A549 (cell line): Measurements from ENCODE around the gene PALLD. TPM values are rescaled to one million over a fixed set of nuclear protein-coding genes. Genes with fewer than 3 reads are reported as not detected.

ENCODE experiments used
- ATAC-seq, 2 experiments: fragments of 200-7000 bp in 1 of 2; fragments of >200 bp in 1 of 2; cut with Nextera tagmentation in 1 of 2; cut with Tn5 transposase in 1 of 2; 3 replicates each; pipeline versions ENCODE4 v1.8.0 to v1.9.1; 2018 to 2020; ENCODE audit warnings: mild to moderate bottlenecking in 1 of 2, moderate library complexity in 1 of 2
- CTCF ChIA-PET: fragments of 300-600 bp; sonication (Branson Sonifier 250); formaldehyde crosslinking; extraction: SDS; loops from one replicate; lab custom pipeline; 2021; ENCODE audit warnings: antibody characterized with exemption, inconsistent platforms; lab: Yijun Ruan, JAX
- POLR2A ChIA-PET: fragments of 350-600 bp; formaldehyde crosslinking; extraction: SDS; loops from one replicate; lab custom pipeline; 2021; ENCODE audit warnings: antibody characterized with exemption, inconsistent platforms; lab: Yijun Ruan, JAX
- DNase-seq, 2 experiments: peaks; one replicate each; pipeline versions ENCODE4 v3.0.0 to v3.0.0-alpha.2; 2011 to 2016; ENCODE audit warnings: low read depth in 1 of 2, low spot score in 1 of 2
- FAIRE-seq: peaks from 2 replicates; lab custom pipeline; 2011; peaks lifted over from hg19 to GRCh38; lab: Jason Lieb, UNC
- H3K27ac ChIP-seq, 2 experiments: fragments of >200 bp; sonication (Bioruptor Twin); formaldehyde crosslinking; 3 replicates each; pipeline ENCODE4 v1.5.1; 2016 to 2017
- H3K4me1 ChIP-seq: fragments of >200 bp; sonication (Bioruptor Twin); formaldehyde crosslinking; 3 replicates; pipeline ENCODE4 v1.6.1; 2016
- H3K4me2 ChIP-seq: fragments of >200 bp; sonication (Bioruptor Twin); formaldehyde crosslinking; 3 replicates; pipeline ENCODE4 v1.6.1; 2016
- H3K4me3 ChIP-seq: fragments of >200 bp; sonication (Bioruptor Twin); formaldehyde crosslinking; 3 replicates; pipeline ENCODE4 v1.5.1; 2016
- H3K9me3 ChIP-seq: fragments of >200 bp; sonication (Bioruptor Twin); formaldehyde crosslinking; 3 replicates; pipeline ENCODE4 v1.6.1; 2016
- CBX8 ChIP-seq: fragments of 200-600 bp; sonication (generic); IDR thresholded peaks from 2 replicates; pipeline ENCODE4 v1.6.1; 2016
- CEBPB ChIP-seq, 2 experiments: fragments of >200 bp in 1 of 2; sonication (Bioruptor Twin) in 1 of 2; formaldehyde crosslinking in 1 of 2; IDR thresholded peaks; 2 replicates each; pipeline ENCODE4 v1.6.1; 2012 to 2016
- EHF ChIP-seq: fragments of 250-450 bp; sonication (Bioruptor Pico); IDR thresholded peaks from 2 replicates; pipeline ENCODE4 v1.5.0; 2020; ENCODE audit warnings: mild to moderate bottlenecking
- EP300 ChIP-seq, 2 experiments: fragments of >200 bp; sonication (Bioruptor Twin); formaldehyde crosslinking; IDR thresholded peaks; 2 replicates in 1 of 2; 3 replicates in 1 of 2; pipeline ENCODE4 v1.6.1; 2016 to 2017
- FOSB ChIP-seq: fragments of 250-450 bp; sonication (Bioruptor Pico); IDR thresholded peaks from 2 replicates; pipeline ENCODE4 v1.5.0; 2020; ENCODE audit warnings: mild to moderate bottlenecking, moderate library complexity
- HOXA7 ChIP-seq: fragments of 250-450 bp; sonication (Bioruptor Pico); IDR thresholded peaks from 2 replicates; pipeline ENCODE4 v1.5.0; 2020; ENCODE audit warnings: mild to moderate bottlenecking, moderate library complexity
- HOXB13 ChIP-seq: fragments of 250-450 bp; sonication (Bioruptor Pico); IDR thresholded peaks from 2 replicates; pipeline ENCODE4 v1.5.0; 2020; ENCODE audit warnings: low read depth, mild to moderate bottlenecking, moderate library complexity
- KDM1A ChIP-seq: fragments of 200-600 bp; sonication (generic); IDR thresholded peaks from 2 replicates; pipeline ENCODE4 v1.6.1; 2016; ENCODE audit warnings: low read depth, mild to moderate bottlenecking
- KDM5A ChIP-seq: fragments of 200-600 bp; sonication (generic); IDR thresholded peaks from 2 replicates; pipeline ENCODE4 v1.6.1; 2016; ENCODE audit warnings: antibody characterized with exemption, mild to moderate bottlenecking
- MAFK ChIP-seq: fragments of 450-650 bp; IDR thresholded peaks from 2 replicates; pipeline ENCODE4 v1.6.1; 2014; ENCODE audit not compliant: partially characterized antibody
- MYC ChIP-seq: IDR thresholded peaks from 2 replicates; pipeline ENCODE4 v1.6.1; 2012; ENCODE audit warnings: mild to moderate bottlenecking, inconsistent platforms, low read length, improper control_type of control experiment, borderline replicate concordance
- POLR2AphosphoS2 ChIP-seq: conservative IDR thresholded peaks from 2 replicates; pipeline ENCODE4 v1.6.1; 2012; ENCODE audit warnings: low read length, improper control_type of control experiment, inconsistent platforms
- RARB ChIP-seq: fragments of 250-450 bp; sonication (Bioruptor Pico); IDR thresholded peaks from 2 replicates; pipeline ENCODE4 v1.8.0; 2021; ENCODE audit warnings: mild to moderate bottlenecking, moderate library complexity
- SMC3 ChIP-seq: fragments of >200 bp; sonication (Bioruptor Twin); formaldehyde crosslinking; IDR thresholded peaks from 3 replicates; pipeline ENCODE4 v1.6.1; 2018; ENCODE audit warnings: inconsistent platforms
- TFCP2L1 ChIP-seq: fragments of 250-450 bp; sonication (Bioruptor Pico); IDR thresholded peaks from 2 replicates; pipeline ENCODE4 v1.5.0; 2021; ENCODE audit warnings: mild to moderate bottlenecking
- ZC3H11A ChIP-seq: fragments of 450-650 bp; IDR thresholded peaks from 2 replicates; pipeline ENCODE4 v1.6.1; 2014; ENCODE audit warnings: antibody characterized with exemption, mild to moderate bottlenecking
- ZNF302 ChIP-seq: fragments of 250-450 bp; sonication (Bioruptor Pico); IDR thresholded peaks from 2 replicates; pipeline ENCODE4 v1.9.0; 2021; ENCODE audit warnings: inconsistent platforms, mild to moderate bottlenecking, moderate library complexity
- ZSCAN20 ChIP-seq: fragments of 250-450 bp; sonication (Bioruptor Pico); IDR thresholded peaks from 2 replicates; pipeline ENCODE4 v1.8.0; 2022; ENCODE audit warnings: mild to moderate bottlenecking, moderate library complexity
- WGBS: methylation state at CpG from one replicate; pipeline ENCODE4 v1.1.6; 2017; ENCODE audit errors: missing lambda C conversion rate; 5-methylcytosine and 5-hydroxymethylcytosine counted together
- polyA plus RNA-seq, 4 experiments: library from polyadenylated mRNA; depleted of rRNA in 3 of 4; stranded (reverse); fragments of >200 nt; fragmentation: RNase III in 1 of 4; extraction: RNeasy Plus Mini Kit Qiagen cat#74134 plus additional on column Dnase treatment in 1 of 4; gene quantifications; 2 replicates in 3 of 4; 3 replicates in 1 of 4; pipeline ENCODE4 v1.2.3, GENCODE V29; 2011 to 2017
- TF ChIP-seq, protein P1 (sequence below): IDR thresholded peaks from 2 replicates; pipeline ENCODE4 v1.6.1; 2012
- TF ChIP-seq, protein P2 (sequence below): fragments of 250-450 bp; sonication (Bioruptor Pico); IDR thresholded peaks from 2 replicates; pipeline ENCODE4 v1.5.0; 2020; ENCODE audit warnings: low read depth, mild to moderate bottlenecking, moderate library complexity
- TF ChIP-seq, protein P3 (sequence below): fragments of 450-650 bp; IDR thresholded peaks from 2 replicates; pipeline ENCODE4 v1.6.1; 2014; ENCODE audit warnings: antibody characterized with exemption

Gene PALLD
- polyA plus RNA-seq, 2 of the 4 experiments (the other 2 are of a cell fraction), result 88.8 to 113 TPM

DNA sequence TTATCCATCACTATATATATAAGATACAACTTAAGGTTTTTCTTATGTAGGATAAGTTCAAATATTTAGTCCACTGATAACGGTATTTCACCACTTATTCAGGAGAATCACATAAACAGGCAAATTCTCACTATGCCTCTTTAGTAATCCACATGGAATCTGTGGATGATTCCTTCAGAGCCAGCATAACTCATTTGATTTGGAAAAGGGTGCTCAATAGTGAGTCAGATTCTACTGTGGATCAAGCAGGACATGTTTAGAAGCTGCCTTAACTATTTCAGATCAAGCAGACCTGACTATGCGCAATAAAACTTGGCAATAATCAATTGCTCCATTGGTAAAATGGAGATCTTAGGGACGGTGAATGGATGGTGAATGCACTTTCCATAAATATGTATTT, 329.1 kb downstream of the PALLD start:
- H3K4me1 ChIP-seq, result peaks cover 5% of the 10 kb centered on the region
- WGBS, result 96% methylated on average over 3 of the region's 3 CpGs
- H3K4me3 ChIP-seq, result no peak overlapping the region
- POLR2A ChIA-PET, result no interaction called here
- TF ChIP-seq KDM5A, result no peak
- TF ChIP-seq EHF (CRISPR knock-in tag), result no peak
- no peak for TF ChIP-seq SMC3
- no peak for TF ChIP-seq MAFK
- no peak for TF ChIP-seq HOXB13
- TF ChIP-seq, protein P1, sequence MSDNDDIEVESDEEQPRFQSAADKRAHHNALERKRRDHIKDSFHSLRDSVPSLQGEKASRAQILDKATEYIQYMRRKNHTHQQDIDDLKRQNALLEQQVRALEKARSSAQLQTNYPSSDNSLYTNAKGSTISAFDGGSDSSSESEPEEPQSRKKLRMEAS, result no peak
- no peak for TF ChIP-seq FOSB (CRISPR knock-in tag)
- no peak for TF ChIP-seq KDM1A
- TF ChIP-seq, protein P2, sequence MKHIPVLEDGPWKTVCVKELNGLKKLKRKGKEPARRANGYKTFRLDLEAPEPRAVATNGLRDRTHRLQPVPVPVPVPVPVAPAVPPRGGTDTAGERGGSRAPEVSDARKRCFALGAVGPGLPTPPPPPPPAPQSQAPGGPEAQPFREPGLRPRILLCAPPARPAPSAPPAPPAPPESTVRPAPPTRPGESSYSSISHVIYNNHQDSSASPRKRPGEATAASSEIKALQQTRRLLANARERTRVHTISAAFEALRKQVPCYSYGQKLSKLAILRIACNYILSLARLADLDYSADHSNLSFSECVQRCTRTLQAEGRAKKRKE, result no peak
- TF ChIP-seq ZSCAN20 (CRISPR knock-in tag), result no peak
- no peak for TF ChIP-seq EP300 (IDR thresholded peaks at IDR 0.05)
- TF ChIP-seq TFCP2L1 (CRISPR knock-in tag), result no peak
- no peak for TF ChIP-seq ZNF302 (CRISPR knock-in tag)
- no peak overlapping the region for H3K27ac ChIP-seq
- CTCF ChIA-PET, result no interaction called here
- H3K9me3 ChIP-seq, result no peaks in the 10 kb centered on the region
- H3K4me2 ChIP-seq, result no peak overlapping the region
- DNase-seq (no peak), FAIRE-seq (no peak), ATAC-seq (no peak)

DNA sequence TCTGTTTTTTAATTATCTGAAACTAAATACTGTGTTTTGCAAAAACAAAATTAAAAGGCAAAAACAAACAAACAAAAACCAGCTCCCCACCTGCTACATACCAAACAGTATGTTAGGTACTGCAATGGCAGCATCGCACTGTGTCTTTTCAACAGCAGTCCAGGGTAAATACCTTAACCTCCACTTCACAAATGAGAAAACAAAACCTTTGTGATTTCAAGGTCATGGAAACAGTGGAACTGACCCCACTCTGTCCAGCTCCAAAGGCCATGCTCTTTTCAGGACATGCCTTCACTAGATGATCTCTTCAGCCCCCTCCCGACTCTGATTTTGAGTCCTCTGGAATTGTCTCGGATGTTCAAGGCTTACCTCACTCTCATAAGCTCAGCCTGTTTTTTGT, 329.8 kb downstream of the PALLD start:
- no peaks in the 10 kb centered on the region for H3K9me3 ChIP-seq
- ATAC-seq (no peak), FAIRE-seq (no peak)

DNA sequence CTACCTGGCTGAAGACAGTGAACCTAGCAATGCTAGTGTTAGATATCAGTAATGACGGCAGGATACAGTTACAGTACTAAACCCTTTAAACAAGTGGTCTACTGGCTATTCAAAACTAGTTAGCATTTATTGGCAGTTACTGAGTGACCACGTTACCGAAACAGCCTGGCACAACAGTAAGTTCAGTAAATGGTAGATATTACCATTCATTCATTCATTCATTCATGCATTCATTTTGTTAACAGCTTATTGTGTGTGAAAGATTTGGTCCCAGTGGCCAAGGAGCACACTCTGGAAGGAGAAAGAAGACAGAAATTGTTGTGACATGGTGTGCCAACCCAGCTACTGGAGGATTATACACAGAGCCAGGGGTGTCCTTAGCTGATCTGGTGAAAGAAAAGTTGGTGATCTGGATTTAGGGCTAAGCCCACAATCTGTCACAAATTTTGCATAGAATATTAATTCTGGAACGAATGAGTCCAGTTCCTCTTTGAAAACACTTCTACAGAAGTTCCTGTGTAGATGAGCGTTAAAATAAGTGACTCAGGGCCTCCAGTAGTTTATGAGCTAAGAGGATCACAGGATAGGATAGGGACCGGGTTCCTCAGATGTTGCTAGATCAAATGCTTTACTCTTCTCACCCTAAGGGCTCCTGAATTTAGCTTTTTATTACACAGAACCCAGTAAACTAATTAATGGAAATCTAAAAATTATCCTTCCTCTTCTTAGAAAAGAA, 334.1 kb downstream of the PALLD start:
- H3K4me1 ChIP-seq, result peaks cover 34% of the 10 kb centered on the region
- ATAC-seq (peak; percentile 42 to 44; a peak in 3 of 6 replicates), DNase-seq (peak in 1 of 2 experiments; percentile 18), FAIRE-seq (no peak)
- no peak for TF ChIP-seq POLR2AphosphoS2
- TF ChIP-seq CBX8, result no peak
- no peak for TF ChIP-seq ZSCAN20 (CRISPR knock-in tag)
- no peak for TF ChIP-seq MAFK
- no peak for TF ChIP-seq EP300 (IDR thresholded peaks at IDR 0.05)
- no peaks in the 10 kb centered on the region for H3K9me3 ChIP-seq
- ChIA-PET POLR2A (interaction anchor here (0.6 to 3.1 kb wide), 9 partner anchors 12 to 1548 kb away, joined by 3 to 76 read pairs (median 5); partner anchors contain the start of gene CBR4), CTCF (interaction anchor here (0.7 to 4.7 kb wide), 10 partner anchors 11 to 245 kb away, joined by 3 to 19 read pairs (median 4); no protein-coding TSS in a partner anchor)
- H3K4me3 ChIP-seq, result peak overlapping the region; percentile 99
- H3K27ac ChIP-seq, result peak overlapping the region; percentile 95 to 97
- H3K4me2 ChIP-seq, result peak overlapping the region; percentile 96
- WGBS, result 45% methylated on average over 6 of the region's 6 CpGs

More for the DNA sequence above, 329.8 kb downstream of the PALLD start:
- no peak overlapping the region for H3K27ac ChIP-seq
- 95% methylated on average over 3 of the region's 3 CpGs for WGBS
- TF ChIP-seq FOSB (CRISPR knock-in tag) (no peak), HOXA7 (CRISPR knock-in tag) (no peak), POLR2AphosphoS2 (no peak), RARB (CRISPR knock-in tag) (no peak), MAFK (no peak), ZC3H11A (no peak), MYC (no peak), CEBPB (IDR thresholded peaks at IDR 0.05) (no peak)
- TF ChIP-seq, protein P3, sequence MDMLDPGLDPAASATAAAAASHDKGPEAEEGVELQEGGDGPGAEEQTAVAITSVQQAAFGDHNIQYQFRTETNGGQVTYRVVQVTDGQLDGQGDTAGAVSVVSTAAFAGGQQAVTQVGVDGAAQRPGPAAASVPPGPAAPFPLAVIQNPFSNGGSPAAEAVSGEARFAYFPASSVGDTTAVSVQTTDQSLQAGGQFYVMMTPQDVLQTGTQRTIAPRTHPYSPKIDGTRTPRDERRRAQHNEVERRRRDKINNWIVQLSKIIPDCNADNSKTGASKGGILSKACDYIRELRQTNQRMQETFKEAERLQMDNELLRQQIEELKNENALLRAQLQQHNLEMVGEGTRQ, result no peak
- CTCF ChIA-PET, result no interaction called here
- DNase-seq, result no peak
- H3K4me1 ChIP-seq, result peaks cover 9% of the 10 kb centered on the region
- POLR2A ChIA-PET, result no interaction called here
- H3K4me2 ChIP-seq, result no peak overlapping the region
- no peak overlapping the region for H3K4me3 ChIP-seq
